ENCODE data around the gene KLK12. TPM values are rescaled to one million over a fixed set of nuclear protein-coding genes. Genes with fewer than 3 reads are reported as not detected.

The KLK12 gene
- total RNA-seq, 1 experiment from 2014 or later, result not detected

GRCh38 chr19:50979758-50980157 lies 55.0 kb downstream of the KLK12 start:
- Mint-ChIP-seq H3K27ac (no peak overlapping the region), H3K4me1 (peaks cover 38 to 53% of the 10 kb centered on the region in 2 experiments), H3K4me3 (no peak overlapping the region), H3K9me3 (no peaks in the 10 kb centered on the region), H3K36me3 (ENCODE audit: insufficient read depth in 1 of 3, low read depth in 3 of 3) (no peaks in the 10 kb centered on the region), H3K27me3 (ENCODE audit: low read depth) (peaks cover 16% of the 10 kb centered on the region)
- no peaks in the 10 kb centered on the region for H3K27me3 ChIP-seq (ENCODE audit: insufficient read depth, low read length)
- no peak overlapping the region for H4K5ac ChIP-seq (ENCODE audit: insufficient read length, low read depth, low read length)
- H3K4ac ChIP-seq (ENCODE audit: low read depth, low read length), result no peak overlapping the region
- H3K79me1 ChIP-seq (ENCODE audit: insufficient read depth, low read depth, low read length, poor library complexity, severe bottlenecking), result no peaks in the 10 kb centered on the region
- no peaks in the 10 kb centered on the region for H4K20me1 ChIP-seq (ENCODE audit: control insufficient read depth, insufficient read depth, insufficient read length)
- H3K56ac ChIP-seq (ENCODE audit: insufficient read length, low read depth, low read length), result no peak overlapping the region
- no peak overlapping the region for H2BK20ac ChIP-seq (ENCODE audit: low read depth, low read length, poor library complexity, severe bottlenecking)
- H3K18ac ChIP-seq (ENCODE audit: insufficient read length, low read depth, low read length), result peak overlapping the region; percentile 27
- TF ChIP-seq CTCF (conservative IDR thresholded peaks at IDR 0.05), result no peak
- no peak overlapping the region for H2BK120ac ChIP-seq (ENCODE audit: low read depth, low read length, poor library complexity, severe bottlenecking)
- no peak overlapping the region for H3T11ph ChIP-seq (ENCODE audit: low read length)
- H2BK5ac ChIP-seq (ENCODE audit: insufficient read length, low read length), result no peak overlapping the region
- no peak overlapping the region for H3K4me2 ChIP-seq (ENCODE audit: insufficient read depth, insufficient read length, low read length)
- no peak overlapping the region for H3K23ac ChIP-seq (ENCODE audit: insufficient read length, low read depth, low read length)
- no peak overlapping the region for H4K8ac ChIP-seq (replicated peaks; ENCODE audit: insufficient read length, low read depth, low read length)
- no peak for DNase-seq
- no peaks in the 10 kb centered on the region for H3K79me2 ChIP-seq (ENCODE audit: insufficient read depth, low read length)
- no peaks in the 10 kb centered on the region for H3K9me3 ChIP-seq (ENCODE audit: control insufficient read depth, low read depth, low read length)
- no peak overlapping the region for H2AK5ac ChIP-seq (ENCODE audit: insufficient read length, low read length)
- H2BK12ac ChIP-seq (ENCODE audit: insufficient read length, low read depth, low read length), result no peak overlapping the region
- H3K14ac ChIP-seq (ENCODE audit: insufficient read depth, low read length), result peak overlapping the region; percentile 20; the same call in 1 of the 2 replicates
- no peak overlapping the region for H3K9ac ChIP-seq (ENCODE audit: extremely low read depth, insufficient read length, low read length)
- no peak overlapping the region for H3K27ac ChIP-seq (ENCODE audit: insufficient read length, low read depth, low read length)
- no peaks in the 10 kb centered on the region for H3K23me2 ChIP-seq (ENCODE audit: insufficient read length, low read depth, low read length, poor library complexity, severe bottlenecking)
- peaks cover 6% of the 10 kb centered on the region; the same call in 1 of the 2 replicates for H3K4me1 ChIP-seq (ENCODE audit: insufficient read depth, low read length)
- H2BK15ac ChIP-seq (ENCODE audit: low read depth, low read length), result no peak overlapping the region
- no CpG with 5 or more reads among the region's 8 CpGs for WGBS (ENCODE audit: extremely low coverage, insufficient read length, low lambda C conversion rate)
- H2AFZ ChIP-seq (ENCODE audit: low read length), result no peak overlapping the region
- no peak overlapping the region for H4K91ac ChIP-seq (ENCODE audit: insufficient read length, low read depth, low read length)

Other genes with a start within 250 kb of the KLK12 start
- not detected in 2 replicates for gene ACP4, start 244.6 kb downstream of the KLK12 start, total RNA-seq (2021)
- 2.1 and 2.3 TPM in 2 replicates for gene KLK1, start 211.2 kb downstream of the KLK12 start, total RNA-seq (2021)
- not detected in 2 replicates for gene KLK15, start 201.4 kb downstream of the KLK12 start, total RNA-seq (2021)
- gene KLK3, start 180.1 kb downstream of the KLK12 start, total RNA-seq (2021), result not detected in 2 replicates
- not detected in 2 replicates for gene KLK2, start 161.6 kb downstream of the KLK12 start, total RNA-seq (2021)
- gene KLK4, start 123.6 kb downstream of the KLK12 start, total RNA-seq (2021), result 0.48 TPM in 1 of 2 replicates, not detected in the other
- not detected in 2 replicates for gene KLK5, start 82.0 kb downstream of the KLK12 start, total RNA-seq (2021)
- 2.6 and 3.4 TPM in 2 replicates for gene KLK6, start 65.4 kb downstream of the KLK12 start, total RNA-seq (2021)
- gene KLK7, start 51.1 kb downstream of the KLK12 start, total RNA-seq (2021), result 0.13 and 0.52 TPM in 2 replicates
- 2.7 and 2.9 TPM in 2 replicates for gene KLK8, start 33.4 kb downstream of the KLK12 start, total RNA-seq (2021)
- 1.3 and 1.4 TPM in 2 replicates for gene KLK10, start 15.3 kb downstream of the KLK12 start, total RNA-seq (2021)
- gene KLK11, start 8.4 kb downstream of the KLK12 start, total RNA-seq (2021), result not detected in 2 replicates
- 3.0 and 4.2 TPM in 2 replicates for gene KLK13, start 30.1 kb upstream of the KLK12 start, total RNA-seq (2021)
- 0.26 and 0.46 TPM in 2 replicates for gene KLK14, start 47.9 kb upstream of the KLK12 start, total RNA-seq (2021)
- gene CTU1, start 73.4 kb upstream of the KLK12 start, total RNA-seq (2021), result 8.0 and 8.8 TPM in 2 replicates
- gene SIGLEC9, start 89.9 kb upstream of the KLK12 start, total RNA-seq (2021), result not detected in 2 replicates
- gene SIGLEC7, start 107.3 kb upstream of the KLK12 start, total RNA-seq (2021), result not detected in 2 replicates
- gene CD33, start 190.1 kb upstream of the KLK12 start, total RNA-seq (2021), result 0.09 and 0.35 TPM in 2 replicates
- gene SIGLECL1, start 216.1 kb upstream of the KLK12 start, total RNA-seq (2021), result not detected in 2 replicates